ENCODE measurements around the gene NFU1.

DNA sequence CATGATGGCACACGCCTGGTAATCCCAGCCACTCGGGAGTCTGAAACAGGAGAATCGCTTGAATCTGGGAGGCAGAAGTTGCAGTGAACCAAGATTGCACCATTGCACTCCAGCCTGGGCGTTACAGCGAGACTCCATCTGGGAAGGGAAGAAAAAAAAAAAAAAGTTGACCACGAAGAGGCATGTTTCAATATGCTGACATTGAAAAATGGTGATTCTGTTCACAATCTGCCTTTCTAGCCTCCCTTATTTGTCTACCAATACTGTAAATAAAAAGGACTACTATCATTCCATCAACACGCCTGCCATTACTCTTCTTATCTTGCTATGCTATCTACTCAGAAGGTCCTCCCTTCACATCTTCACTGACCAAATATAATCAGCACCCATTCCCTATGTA, 68.6 kb downstream of the NFU1 start:
- TF ChIP-seq, protein P1, sequence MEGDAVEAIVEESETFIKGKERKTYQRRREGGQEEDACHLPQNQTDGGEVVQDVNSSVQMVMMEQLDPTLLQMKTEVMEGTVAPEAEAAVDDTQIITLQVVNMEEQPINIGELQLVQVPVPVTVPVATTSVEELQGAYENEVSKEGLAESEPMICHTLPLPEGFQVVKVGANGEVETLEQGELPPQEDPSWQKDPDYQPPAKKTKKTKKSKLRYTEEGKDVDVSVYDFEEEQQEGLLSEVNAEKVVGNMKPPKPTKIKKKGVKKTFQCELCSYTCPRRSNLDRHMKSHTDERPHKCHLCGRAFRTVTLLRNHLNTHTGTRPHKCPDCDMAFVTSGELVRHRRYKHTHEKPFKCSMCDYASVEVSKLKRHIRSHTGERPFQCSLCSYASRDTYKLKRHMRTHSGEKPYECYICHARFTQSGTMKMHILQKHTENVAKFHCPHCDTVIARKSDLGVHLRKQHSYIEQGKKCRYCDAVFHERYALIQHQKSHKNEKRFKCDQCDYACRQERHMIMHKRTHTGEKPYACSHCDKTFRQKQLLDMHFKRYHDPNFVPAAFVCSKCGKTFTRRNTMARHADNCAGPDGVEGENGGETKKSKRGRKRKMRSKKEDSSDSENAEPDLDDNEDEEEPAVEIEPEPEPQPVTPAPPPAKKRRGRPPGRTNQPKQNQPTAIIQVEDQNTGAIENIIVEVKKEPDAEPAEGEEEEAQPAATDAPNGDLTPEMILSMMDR (tag by site-specific recombination; IDR thresholded peaks at IDR 0.05), result no peak
- TF ChIP-seq KLF1 (tag by site-specific recombination; IDR thresholded peaks at IDR 0.05) (no peak), ZNF558 (tag by site-specific recombination; IDR thresholded peaks at IDR 0.05) (no peak), ZNF302 (tag by site-specific recombination; IDR thresholded peaks at IDR 0.05; ENCODE audit: low read depth) (no peak), ZNF488 (tag by site-specific recombination; IDR thresholded peaks at IDR 0.05) (no peak), SCRT1 (tag by site-specific recombination; IDR thresholded peaks at IDR 0.05; ENCODE audit: borderline replicate concordance) (no peak)
- TF ChIP-seq, protein P2, sequence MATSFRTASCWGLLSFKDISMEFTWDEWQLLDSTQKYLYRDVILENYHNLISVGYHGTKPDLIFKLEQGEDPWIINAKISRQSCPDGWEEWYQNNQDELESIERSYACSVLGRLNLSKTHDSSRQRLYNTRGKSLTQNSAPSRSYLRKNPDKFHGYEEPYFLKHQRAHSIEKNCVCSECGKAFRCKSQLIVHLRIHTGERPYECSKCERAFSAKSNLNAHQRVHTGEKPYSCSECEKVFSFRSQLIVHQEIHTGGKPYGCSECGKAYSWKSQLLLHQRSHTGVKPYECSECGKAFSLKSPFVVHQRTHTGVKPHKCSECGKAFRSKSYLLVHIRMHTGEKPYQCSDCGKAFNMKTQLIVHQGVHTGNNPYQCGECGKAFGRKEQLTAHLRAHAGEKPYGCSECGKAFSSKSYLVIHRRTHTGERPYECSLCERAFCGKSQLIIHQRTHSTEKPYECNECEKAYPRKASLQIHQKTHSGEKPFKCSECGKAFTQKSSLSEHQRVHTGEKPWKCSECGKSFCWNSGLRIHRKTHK (tag by site-specific recombination; IDR thresholded peaks at IDR 0.05), result no peak
